ENCODE data around the gene TBC1D22A. TPM values are rescaled to one million over a fixed set of nuclear protein-coding genes. Genes with fewer than 3 reads are reported as not detected.

TBC1D22A gene
- polyA plus RNA-seq, 1 of the 3 experiments (the other 2 are of a cell fraction) = 16.5 TPM

- TF ChIP-seq IRF3 (IDR thresholded peaks at IDR 0.05; ENCODE audit: low read depth, low read length) (no peak), RFX5 (IDR thresholded peaks at IDR 0.05; ENCODE audit: low read length) (peak; percentile 57; the same call in 1 of the 2 replicates), FOSL2 (IDR thresholded peaks at IDR 0.05; ENCODE audit: borderline replicate concordance, low read depth) (no peak), SIN3A (IDR thresholded peaks at IDR 0.05; ENCODE audit: borderline replicate concordance, low read depth, low read length) (no peak), CTCF (IDR thresholded peaks at IDR 0.05) (peak; percentile 62), JUND (IDR thresholded peaks at IDR 0.05) (no peak), SMC3 (IDR thresholded peaks at IDR 0.05; ENCODE audit: low read depth, low read length) (peak; percentile 36; the same call in 1 of the 2 replicates), NRF1 (IDR thresholded peaks at IDR 0.05; ENCODE audit: low read depth, low read length) (no peak), FOXM1 (IDR thresholded peaks at IDR 0.05; ENCODE audit: low read depth) (no peak), TCF12 (IDR thresholded peaks at IDR 0.05) (no peak), NFIC (IDR thresholded peaks at IDR 0.05; ENCODE audit: borderline replicate concordance) (no peak), EZH2phosphoT487 (IDR thresholded peaks at IDR 0.05; ENCODE audit: borderline replicate concordance, low read depth) (no peak), MXI1 (IDR thresholded peaks at IDR 0.05; ENCODE audit: low read depth, low read length) (no peak), GATA2 (CRISPR knock-in tag; IDR thresholded peaks at IDR 0.05) (no peak), PBX3 (IDR thresholded peaks at IDR 0.05) (no peak), ELF1 (IDR thresholded peaks at IDR 0.05) (no peak), FOXJ3 (CRISPR knock-in tag; IDR thresholded peaks at IDR 0.05) (no peak), RXRA (IDR thresholded peaks at IDR 0.05; ENCODE audit: borderline replicate concordance, low read depth) (no peak), YY1 (IDR thresholded peaks at IDR 0.05; ENCODE audit: low read depth) (no peak), RAD21 (IDR thresholded peaks at IDR 0.05; ENCODE audit: low read length) (peak; percentile 78), TEAD4 (IDR thresholded peaks at IDR 0.05; ENCODE audit: borderline replicate concordance, insufficient read depth) (no peak)
Measured at GRCh38 chr22:46845296-46846149, 83.1 kb downstream of the TBC1D22A start (continued).
